A673 (cell line): ENCODE results near the gene CCDC83.

ENCODE experiments used
- EZH2 ChIP-seq: fragments of 200-600 bp; sonication (generic); IDR thresholded peaks from 2 replicates; pipeline ENCODE4 v1.6.1; 2017; ENCODE audit warnings: borderline replicate concordance, low read depth, mild to moderate bottlenecking, mixed read lengths, antibody characterized with exemption, low read length; ENCODE audit not compliant: poor library complexity, severe bottlenecking
- TF ChIP-seq, protein P1 (sequence below): fragments of 300-800, 200-600 bp; sonication (generic); conservative IDR thresholded peaks from 2 replicates; pipeline ENCODE4 v1.5.1; 2017; ENCODE audit warnings: low read depth, mild to moderate bottlenecking, antibody characterized with exemption, low read length, moderate library complexity, mixed read lengths

DNA sequence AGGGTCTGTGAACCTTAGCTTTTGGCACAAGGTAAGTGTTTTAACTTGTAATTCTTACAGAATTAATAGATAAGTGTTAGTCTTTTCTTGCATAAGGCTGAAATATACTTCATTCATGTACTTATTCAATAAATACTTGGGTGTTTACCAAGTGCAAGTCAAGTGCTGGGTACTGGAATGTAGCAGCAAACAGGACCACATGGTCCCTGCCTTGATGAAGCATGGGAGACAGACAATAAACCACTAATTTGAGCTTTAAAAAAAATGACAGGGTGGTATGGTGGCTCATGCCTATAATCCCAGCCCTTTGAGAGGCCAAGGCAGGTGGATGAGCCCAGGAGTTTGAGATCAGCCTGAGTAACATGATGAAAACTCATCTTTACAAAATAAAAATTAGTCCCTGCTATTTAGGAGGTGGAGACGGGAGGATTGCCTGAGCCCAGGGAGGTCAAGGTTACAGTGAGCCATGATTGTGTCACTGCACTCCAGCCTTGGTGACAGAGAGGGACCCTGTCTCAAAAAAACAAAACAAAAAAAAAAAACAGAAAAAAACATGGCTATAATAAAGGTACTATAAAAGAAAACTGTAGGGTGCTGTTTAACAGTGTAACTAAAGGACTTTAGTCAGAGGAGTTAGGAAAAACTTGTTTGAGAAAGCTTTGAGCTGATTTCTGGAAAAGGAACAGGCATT is 11.1 kb downstream of the CCDC83 start:
- TF ChIP-seq, protein P1, sequence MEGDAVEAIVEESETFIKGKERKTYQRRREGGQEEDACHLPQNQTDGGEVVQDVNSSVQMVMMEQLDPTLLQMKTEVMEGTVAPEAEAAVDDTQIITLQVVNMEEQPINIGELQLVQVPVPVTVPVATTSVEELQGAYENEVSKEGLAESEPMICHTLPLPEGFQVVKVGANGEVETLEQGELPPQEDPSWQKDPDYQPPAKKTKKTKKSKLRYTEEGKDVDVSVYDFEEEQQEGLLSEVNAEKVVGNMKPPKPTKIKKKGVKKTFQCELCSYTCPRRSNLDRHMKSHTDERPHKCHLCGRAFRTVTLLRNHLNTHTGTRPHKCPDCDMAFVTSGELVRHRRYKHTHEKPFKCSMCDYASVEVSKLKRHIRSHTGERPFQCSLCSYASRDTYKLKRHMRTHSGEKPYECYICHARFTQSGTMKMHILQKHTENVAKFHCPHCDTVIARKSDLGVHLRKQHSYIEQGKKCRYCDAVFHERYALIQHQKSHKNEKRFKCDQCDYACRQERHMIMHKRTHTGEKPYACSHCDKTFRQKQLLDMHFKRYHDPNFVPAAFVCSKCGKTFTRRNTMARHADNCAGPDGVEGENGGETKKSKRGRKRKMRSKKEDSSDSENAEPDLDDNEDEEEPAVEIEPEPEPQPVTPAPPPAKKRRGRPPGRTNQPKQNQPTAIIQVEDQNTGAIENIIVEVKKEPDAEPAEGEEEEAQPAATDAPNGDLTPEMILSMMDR = no peak
- TF ChIP-seq EZH2 = no peak
